ENCODE data around the gene MORN1.

Gene MORN1

DNA sequence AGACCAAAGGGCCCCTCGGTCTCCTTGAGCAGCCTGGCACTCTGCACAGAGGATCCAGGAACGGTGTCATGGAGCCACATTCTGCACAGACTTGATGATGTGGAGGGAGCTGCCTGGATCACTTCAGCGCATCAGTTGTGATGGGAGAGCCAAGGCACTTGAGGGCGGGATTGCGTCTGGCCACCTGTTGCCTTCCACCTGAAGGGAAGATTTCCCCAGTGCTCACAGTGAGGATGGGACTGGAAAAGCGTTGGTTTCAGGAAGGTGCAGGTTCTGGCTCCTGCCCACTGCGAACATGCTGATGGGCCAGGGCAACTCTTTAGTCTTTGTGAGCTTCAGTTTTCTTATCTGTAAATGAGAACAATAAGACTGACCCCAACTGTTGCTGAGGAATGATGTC lies 2.9 kb upstream of the MORN1 start:
- FAIRE-seq: no peak
- no peak for DNase-seq (ENCODE audit: insufficient read length, low spot score)
- TF ChIP-seq CTCF (IDR thresholded peaks at IDR 0.05; ENCODE audit: insufficient read depth, missing control alignments): no peak

DNA sequence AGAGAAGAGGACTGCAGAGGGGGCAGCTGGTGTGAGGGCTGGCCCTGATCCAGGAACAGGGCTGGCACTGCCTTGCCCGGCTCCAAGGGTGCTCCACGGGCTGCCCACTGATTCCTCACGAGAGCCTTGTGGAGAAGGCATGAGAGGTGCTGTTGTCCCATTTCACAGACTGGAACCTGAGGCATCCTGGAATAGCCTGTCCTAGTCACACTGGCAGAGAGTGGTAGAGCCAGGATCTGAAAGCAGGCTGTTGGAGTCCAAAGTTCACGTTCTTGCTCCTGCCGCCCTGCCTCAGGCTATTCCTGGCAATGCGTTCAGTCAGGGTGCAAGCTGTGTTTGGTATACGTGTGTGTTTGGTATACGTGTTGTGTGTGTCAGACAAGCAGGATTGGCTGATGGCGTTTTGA lies 2.1 kb upstream of the MORN1 start:
- TF ChIP-seq CTCF (IDR thresholded peaks at IDR 0.05; ENCODE audit: insufficient read depth, missing control alignments): no peak
- no peak for FAIRE-seq
- no peak for DNase-seq (ENCODE audit: insufficient read length, low spot score)

- FAIRE-seq (no peak), DNase-seq (ENCODE audit: insufficient read length, low spot score) (no peak)
- no peak for TF ChIP-seq CTCF (IDR thresholded peaks at IDR 0.05; ENCODE audit: insufficient read depth, missing control alignments)
Observed at GRCh38 chr1:2392686-2393085, 1.3 kb upstream of the MORN1 start.

DNA sequence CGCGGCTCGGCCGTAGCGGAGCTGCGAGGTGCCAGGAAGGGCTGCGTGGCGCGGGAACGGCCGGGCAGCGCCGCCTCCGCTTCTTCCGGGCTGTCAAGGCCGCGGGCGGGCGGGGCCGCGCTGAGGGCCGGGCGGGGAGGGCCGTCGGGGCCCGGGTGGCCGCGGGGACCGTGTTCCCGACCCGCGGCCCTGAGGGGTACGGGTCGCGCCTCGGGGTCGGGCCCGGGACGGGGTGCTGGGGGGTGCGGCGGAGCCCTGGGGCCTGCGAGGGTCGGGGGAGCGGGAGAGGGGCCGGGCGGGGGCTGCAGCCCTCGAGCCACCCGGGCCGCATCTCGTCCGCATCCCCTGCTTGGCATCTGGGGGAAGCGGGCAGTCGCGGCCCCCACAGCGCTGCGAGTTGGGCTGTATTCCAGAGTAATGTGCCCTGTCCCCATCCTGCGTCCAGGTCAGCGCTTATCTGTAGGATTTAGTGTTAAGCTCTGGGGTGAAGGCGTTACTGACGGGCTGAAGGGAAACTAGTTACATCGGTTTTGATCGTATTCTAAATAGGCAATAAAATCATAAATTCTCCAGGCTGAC lies 666 bp upstream of the MORN1 start:
- no peak for TF ChIP-seq CTCF (IDR thresholded peaks at IDR 0.05; ENCODE audit: insufficient read depth, missing control alignments)

GRCh38 chr1:2389644-2390043 lies 1.7 kb downstream of the MORN1 start:
- no peak for FAIRE-seq
- no peak for TF ChIP-seq CTCF (IDR thresholded peaks at IDR 0.05; ENCODE audit: insufficient read depth, missing control alignments)

More for the DNA sequence above, 666 bp upstream of the MORN1 start:
- no peak for DNase-seq (ENCODE audit: insufficient read length, low spot score)
- no peak for FAIRE-seq

DNA sequence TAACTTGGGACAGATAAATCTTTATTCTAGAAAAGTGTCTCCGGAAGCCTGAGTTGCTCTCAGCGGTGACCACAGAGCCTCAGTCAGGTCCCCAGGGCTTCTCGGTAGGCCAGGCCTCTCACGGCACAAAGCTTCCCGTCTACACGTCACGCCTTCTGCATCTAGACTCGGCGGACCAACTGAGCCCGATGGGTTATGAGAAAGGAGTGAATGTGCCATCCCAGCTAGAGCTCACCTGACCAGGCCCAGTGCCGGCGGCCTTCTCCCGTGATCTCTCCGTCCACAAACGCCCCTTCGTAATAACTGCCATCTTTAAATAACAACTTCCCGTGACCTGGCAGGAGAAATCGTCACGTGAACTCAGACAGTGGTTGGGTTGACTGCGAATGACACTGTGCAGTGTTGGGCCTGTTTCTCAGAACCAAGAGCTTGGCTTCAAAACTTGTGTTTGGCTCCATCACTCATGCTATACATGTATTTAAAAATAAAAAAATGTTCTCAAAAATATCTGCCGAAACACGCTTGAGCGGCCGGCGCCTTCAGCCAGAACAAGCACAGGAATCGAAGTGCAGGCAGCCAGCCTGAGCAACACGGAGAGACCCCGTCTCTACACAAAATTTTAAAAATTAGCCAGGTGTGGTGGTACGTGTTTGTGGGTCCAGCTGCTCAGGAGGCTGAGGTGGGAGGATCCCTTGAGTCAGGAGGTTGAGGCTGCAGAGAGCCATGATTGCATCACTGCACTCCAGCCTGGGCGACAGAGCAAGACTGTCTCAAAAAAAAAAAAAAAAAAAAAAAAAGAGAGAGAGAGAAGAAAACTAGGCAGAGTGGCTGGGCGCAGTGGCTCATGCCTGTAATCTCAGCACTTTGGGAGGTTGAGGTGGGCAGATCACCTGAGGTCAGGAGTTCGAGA lies 3.1 kb downstream of the MORN1 start:
- FAIRE-seq: no peak

More at GRCh38 chr1:2389644-2390043, 1.7 kb downstream of the MORN1 start:
- no peak for DNase-seq (ENCODE audit: insufficient read length, low spot score)

More for the DNA sequence above, 3.1 kb downstream of the MORN1 start:
- DNase-seq (ENCODE audit: insufficient read length, low spot score): no peak
- TF ChIP-seq CTCF (IDR thresholded peaks at IDR 0.05; ENCODE audit: insufficient read depth, missing control alignments): no peak

Measured in D721Med (cell line).